ENCODE results near the gene RPS6KL1. TPM values are rescaled to one million over a fixed set of nuclear protein-coding genes. Genes with fewer than 3 reads are reported as not detected.
A peak's percentile ranks its signal among the peaks of the same experiment; 100 is the strongest.

Gene RPS6KL1
- polyA plus RNA-seq, 2 of the 4 experiments (the other 2 are of a cell fraction): 0.32 to 0.99 TPM

DNA sequence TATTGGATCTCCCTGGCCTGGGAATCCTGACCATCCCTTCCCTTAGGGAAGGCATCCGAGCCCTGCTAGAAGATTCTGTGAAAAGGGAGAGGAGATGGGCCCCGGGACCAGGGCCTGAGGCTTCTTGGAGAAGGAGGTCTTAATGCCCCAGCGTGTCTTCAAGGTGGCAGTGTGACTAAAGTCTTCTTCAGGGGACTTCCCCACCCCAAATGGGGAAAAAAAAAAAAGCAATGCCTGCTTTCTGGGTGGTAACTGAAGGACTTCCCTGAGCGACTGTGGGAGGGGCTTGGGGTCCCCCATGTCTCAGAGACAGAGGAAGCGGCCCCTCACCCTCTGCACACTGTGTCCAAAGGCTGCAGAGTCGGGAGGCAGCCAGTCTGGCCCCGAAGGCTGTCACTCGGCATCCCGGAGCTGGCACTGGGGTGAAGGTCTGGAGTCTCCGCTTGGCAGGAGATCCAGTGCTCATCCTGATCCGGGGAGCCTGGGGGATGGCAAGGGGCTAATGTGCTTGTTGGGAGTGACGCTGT, 40.2 kb upstream of the RPS6KL1 start:
- Histone ChIP-seq H3K4me2 (no peak overlapping the region), H3K9me3 (no peaks in the 10 kb centered on the region), H3K27ac (no peak overlapping the region), H3K4me3 (no peak overlapping the region), H3K4me1 (peaks cover 5% of the 10 kb centered on the region; the same call in 1 of the 3 replicates)
- TF ChIP-seq KDM5A (IDR thresholded peaks at IDR 0.05) (no peak), NPAS2 (CRISPR knock-in tag; IDR thresholded peaks at IDR 0.05; ENCODE audit: borderline replicate concordance) (no peak), HDAC2 (IDR thresholded peaks at IDR 0.05) (no peak), RARB (CRISPR knock-in tag; IDR thresholded peaks at IDR 0.05) (no peak)
- TF ChIP-seq, protein P1, sequence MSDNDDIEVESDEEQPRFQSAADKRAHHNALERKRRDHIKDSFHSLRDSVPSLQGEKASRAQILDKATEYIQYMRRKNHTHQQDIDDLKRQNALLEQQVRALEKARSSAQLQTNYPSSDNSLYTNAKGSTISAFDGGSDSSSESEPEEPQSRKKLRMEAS (IDR thresholded peaks at IDR 0.05): no peak
- WGBS (ENCODE audit: missing lambda C conversion rate): 42% methylated on average over 12 of the region's 12 CpGs
- no peak for DNase-seq (ENCODE audit: low read depth in 1 of 2, low spot score in 1 of 2)
- ChIA-PET CTCF (interaction anchor here (0.6 to 4.4 kb wide), 4 partner anchors 16 to 1071 kb away, joined by 3 to 24 read pairs (median 10); no protein-coding TSS in a partner anchor), POLR2A (no interaction called here)
- FAIRE-seq: no peak
- ATAC-seq: peak in 1 of 2 experiments; percentile 14; a peak in 2 of 6 replicates

DNA sequence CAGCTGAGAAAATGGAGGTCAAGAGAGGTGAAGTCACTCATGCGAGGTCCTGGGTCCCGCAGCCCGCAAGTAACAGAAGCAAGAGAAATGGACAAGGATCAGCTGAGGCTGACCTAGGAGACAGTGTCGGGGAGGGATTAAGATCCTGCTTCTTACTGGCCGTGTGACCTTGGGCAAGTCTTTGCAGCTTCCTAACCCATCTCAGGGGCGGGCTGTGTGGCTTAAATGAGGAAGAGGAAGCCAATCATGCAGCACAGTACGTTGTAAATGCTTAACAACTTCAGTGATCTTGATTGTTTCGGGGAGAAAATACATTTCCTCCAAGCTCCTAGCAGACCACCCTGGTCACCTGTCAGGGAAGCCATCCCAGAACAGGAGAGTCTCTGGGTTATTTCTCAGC, 39.4 kb upstream of the RPS6KL1 start:
- 52% methylated on average over 8 of the region's 8 CpGs for whole genome bisulfite sequencing (ENCODE audit: missing lambda C conversion rate)
- DNase-seq (ENCODE audit: low read depth in 1 of 2, low spot score in 1 of 2): no peak
- Histone ChIP-seq H3K27ac (no peak overlapping the region), H3K4me1 (peaks cover 5% of the 10 kb centered on the region; the same call in 1 of the 3 replicates), H3K4me2 (no peak overlapping the region), H3K4me3 (no peak overlapping the region), H3K9me3 (no peaks in the 10 kb centered on the region)
- ChIA-PET POLR2A (no interaction called here), CTCF (interaction anchor here (0.5 to 11.6 kb wide), 4 partner anchors 13 to 126 kb away, joined by 3 to 105 read pairs (median 14); no protein-coding TSS in a partner anchor)
- ATAC-seq: no peak
- FAIRE-seq: no peak
- TF ChIP-seq RCOR1 (IDR thresholded peaks at IDR 0.05; ENCODE audit: low read depth, low read length) (no peak), RFX5 (IDR thresholded peaks at IDR 0.05) (no peak), CHD4 (IDR thresholded peaks at IDR 0.05; ENCODE audit: borderline replicate concordance) (no peak), KDM1A (IDR thresholded peaks at IDR 0.05; ENCODE audit: low read depth) (no peak), CBX8 (IDR thresholded peaks at IDR 0.05) (no peak), HOXB13 (CRISPR knock-in tag; IDR thresholded peaks at IDR 0.05; ENCODE audit: low read depth) (no peak), FOXS1 (CRISPR knock-in tag; IDR thresholded peaks at IDR 0.05) (no peak), RNF2 (IDR thresholded peaks at IDR 0.05; ENCODE audit: borderline replicate concordance, low read depth) (no peak), ZC3H11A (IDR thresholded peaks at IDR 0.05) (no peak), POLR2AphosphoS2 (conservative IDR thresholded peaks at IDR 0.05; ENCODE audit: low read length) (no peak), SMC3 (IDR thresholded peaks at IDR 0.05) (no peak)
- TF ChIP-seq, protein P2, sequence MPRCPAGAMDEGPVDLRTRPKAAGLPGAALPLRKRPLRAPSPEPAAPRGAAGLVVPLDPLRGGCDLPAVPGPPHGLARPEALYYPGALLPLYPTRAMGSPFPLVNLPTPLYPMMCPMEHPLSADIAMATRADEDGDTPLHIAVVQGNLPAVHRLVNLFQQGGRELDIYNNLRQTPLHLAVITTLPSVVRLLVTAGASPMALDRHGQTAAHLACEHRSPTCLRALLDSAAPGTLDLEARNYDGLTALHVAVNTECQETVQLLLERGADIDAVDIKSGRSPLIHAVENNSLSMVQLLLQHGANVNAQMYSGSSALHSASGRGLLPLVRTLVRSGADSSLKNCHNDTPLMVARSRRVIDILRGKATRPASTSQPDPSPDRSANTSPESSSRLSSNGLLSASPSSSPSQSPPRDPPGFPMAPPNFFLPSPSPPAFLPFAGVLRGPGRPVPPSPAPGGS (IDR thresholded peaks at IDR 0.05): no peak

DNA sequence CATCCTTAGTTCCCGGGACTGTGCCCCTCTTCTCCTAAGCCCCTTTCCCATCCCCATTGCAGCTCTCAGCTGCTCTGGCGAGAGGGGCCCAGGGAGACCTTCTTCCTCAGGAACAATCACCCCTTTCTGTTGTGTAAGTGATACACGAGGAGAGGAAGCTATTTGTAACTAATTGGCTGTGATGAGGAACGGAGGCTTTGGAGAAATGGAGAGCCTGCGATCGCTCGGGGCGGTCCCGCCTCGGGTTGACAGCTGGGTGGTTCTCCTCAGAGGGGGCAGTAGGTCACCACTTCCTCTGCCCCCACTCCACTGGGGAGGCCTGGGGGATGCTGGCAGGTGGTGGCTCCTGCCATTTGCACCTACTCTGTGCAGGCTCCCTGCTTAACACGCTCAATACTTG, 39.0 kb upstream of the RPS6KL1 start:
- no peak overlapping the region for H3K4me3 ChIP-seq
- ATAC-seq (no peak), FAIRE-seq (no peak), DNase-seq (ENCODE audit: low read depth in 1 of 2, low spot score in 1 of 2) (no peak)
- ChIA-PET POLR2A (no interaction called here), CTCF (interaction anchor here (1.5 to 11.6 kb wide), 3 partner anchors 13 to 127 kb away, joined by 4 to 105 read pairs (median 24); no protein-coding TSS in a partner anchor)
- no peak overlapping the region for H3K4me2 ChIP-seq
- 68% methylated on average over 11 of the region's 11 CpGs for WGBS (ENCODE audit: missing lambda C conversion rate)
- H3K27ac ChIP-seq: no peak overlapping the region
- peaks cover 5% of the 10 kb centered on the region; the same call in 1 of the 3 replicates for H3K4me1 ChIP-seq
- H3K9me3 ChIP-seq: no peaks in the 10 kb centered on the region
- TF ChIP-seq, protein P2 (IDR thresholded peaks at IDR 0.05): no peak
- no peak for TF ChIP-seq HOXB13 (CRISPR knock-in tag; IDR thresholded peaks at IDR 0.05; ENCODE audit: low read depth)
- TF ChIP-seq, protein P3, sequence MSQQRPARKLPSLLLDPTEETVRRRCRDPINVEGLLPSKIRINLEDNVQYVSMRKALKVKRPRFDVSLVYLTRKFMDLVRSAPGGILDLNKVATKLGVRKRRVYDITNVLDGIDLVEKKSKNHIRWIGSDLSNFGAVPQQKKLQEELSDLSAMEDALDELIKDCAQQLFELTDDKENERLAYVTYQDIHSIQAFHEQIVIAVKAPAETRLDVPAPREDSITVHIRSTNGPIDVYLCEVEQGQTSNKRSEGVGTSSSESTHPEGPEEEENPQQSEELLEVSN (IDR thresholded peaks at IDR 0.05; ENCODE audit: borderline replicate concordance, low read depth): no peak
- TF ChIP-seq TP53 (CRISPR knock-in tag; IDR thresholded peaks at IDR 0.05): no peak
- TF ChIP-seq, protein P1 (IDR thresholded peaks at IDR 0.05): no peak
- TF ChIP-seq NR3C1 (IDR thresholded peaks at IDR 0.05): no peak
- no peak for TF ChIP-seq ZSCAN20 (CRISPR knock-in tag; IDR thresholded peaks at IDR 0.05)
- TF ChIP-seq, protein P4, sequence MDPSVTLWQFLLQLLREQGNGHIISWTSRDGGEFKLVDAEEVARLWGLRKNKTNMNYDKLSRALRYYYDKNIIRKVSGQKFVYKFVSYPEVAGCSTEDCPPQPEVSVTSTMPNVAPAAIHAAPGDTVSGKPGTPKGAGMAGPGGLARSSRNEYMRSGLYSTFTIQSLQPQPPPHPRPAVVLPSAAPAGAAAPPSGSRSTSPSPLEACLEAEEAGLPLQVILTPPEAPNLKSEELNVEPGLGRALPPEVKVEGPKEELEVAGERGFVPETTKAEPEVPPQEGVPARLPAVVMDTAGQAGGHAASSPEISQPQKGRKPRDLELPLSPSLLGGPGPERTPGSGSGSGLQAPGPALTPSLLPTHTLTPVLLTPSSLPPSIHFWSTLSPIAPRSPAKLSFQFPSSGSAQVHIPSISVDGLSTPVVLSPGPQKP (IDR thresholded peaks at IDR 0.05; ENCODE audit: low read depth, low read length): no peak
- TF ChIP-seq, protein P5, sequence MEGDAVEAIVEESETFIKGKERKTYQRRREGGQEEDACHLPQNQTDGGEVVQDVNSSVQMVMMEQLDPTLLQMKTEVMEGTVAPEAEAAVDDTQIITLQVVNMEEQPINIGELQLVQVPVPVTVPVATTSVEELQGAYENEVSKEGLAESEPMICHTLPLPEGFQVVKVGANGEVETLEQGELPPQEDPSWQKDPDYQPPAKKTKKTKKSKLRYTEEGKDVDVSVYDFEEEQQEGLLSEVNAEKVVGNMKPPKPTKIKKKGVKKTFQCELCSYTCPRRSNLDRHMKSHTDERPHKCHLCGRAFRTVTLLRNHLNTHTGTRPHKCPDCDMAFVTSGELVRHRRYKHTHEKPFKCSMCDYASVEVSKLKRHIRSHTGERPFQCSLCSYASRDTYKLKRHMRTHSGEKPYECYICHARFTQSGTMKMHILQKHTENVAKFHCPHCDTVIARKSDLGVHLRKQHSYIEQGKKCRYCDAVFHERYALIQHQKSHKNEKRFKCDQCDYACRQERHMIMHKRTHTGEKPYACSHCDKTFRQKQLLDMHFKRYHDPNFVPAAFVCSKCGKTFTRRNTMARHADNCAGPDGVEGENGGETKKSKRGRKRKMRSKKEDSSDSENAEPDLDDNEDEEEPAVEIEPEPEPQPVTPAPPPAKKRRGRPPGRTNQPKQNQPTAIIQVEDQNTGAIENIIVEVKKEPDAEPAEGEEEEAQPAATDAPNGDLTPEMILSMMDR (IDR thresholded peaks at IDR 0.05): no peak
- no peak for TF ChIP-seq HOXA7 (CRISPR knock-in tag; IDR thresholded peaks at IDR 0.05)
- no peak for TF ChIP-seq NPAS2 (CRISPR knock-in tag; IDR thresholded peaks at IDR 0.05; ENCODE audit: borderline replicate concordance)
- no peak for TF ChIP-seq RFX5 (IDR thresholded peaks at IDR 0.05)
- no peak for TF ChIP-seq CHD4 (IDR thresholded peaks at IDR 0.05; ENCODE audit: borderline replicate concordance)

Data from A549 (cell line).